DND-41 (cell line): ENCODE data around the gene PDE4D.

Experiments used
- CTCF ChIP-seq: IDR thresholded peaks from 2 replicates; pipeline ENCODE4 v1.5.1; 2012; ENCODE audit warnings: borderline replicate concordance, low read length, moderate library complexity, mild to moderate bottlenecking; ENCODE audit not compliant: poor library complexity, severe bottlenecking; ENCODE audit errors: extremely low read depth
- EZH2 ChIP-seq: IDR thresholded peaks from 3 replicates; pipeline ENCODE4 v1.6.1; 2012; ENCODE audit warnings: borderline replicate concordance, low read depth, mild to moderate bottlenecking, moderate library complexity, low read length, inconsistent platforms; ENCODE audit not compliant: severe bottlenecking

- no peak for TF ChIP-seq CTCF
- no peak for TF ChIP-seq EZH2
Observed at GRCh38 chr5:59532979-59533729, 360.4 kb downstream of the PDE4D start.
